Tibial artery (tissue), 4 donors: Measurements from ENCODE around the gene SNAPC2.
A peak's percentile ranks its signal among the peaks of the same experiment; 100 is the strongest.

ENCODE experiments used
- DNase-seq, 2 donors: peaks; one replicate each; pipeline ENCODE4 v3.0.0-alpha.2; 2019
- H3K27ac ChIP-seq, 2 donors: fragments of 200-600 bp; sonication (generic) in 1 of 2; 1 replicate in 1 of 2; 2 replicates in 1 of 2; pipeline ENCODE4 v1.5.1; 2018 to 2019; ENCODE audit warnings: mild to moderate bottlenecking in 1 of 2
- H3K27me3 ChIP-seq, 2 donors: fragments of 200-600 bp; sonication (generic) in 1 of 2; one replicate each; pipeline versions ENCODE4 v1.5.1 to v1.6.0; 2016 to 2019
- H3K36me3 ChIP-seq, 3 donors: fragments of 200-600 bp; sonication (generic) in 2 of 3; one replicate each; pipeline ENCODE4 v1.5.1; 2016 to 2019; ENCODE audit warnings: mild to moderate bottlenecking in 2 of 3
- H3K4me1 ChIP-seq, 4 donors: fragments of 200-600 bp; sonication (generic) in 2 of 4; 1 replicate in 3 of 4; 2 replicates in 1 of 4; pipeline ENCODE4 v1.5.1; 2016 to 2019
- H3K4me3 ChIP-seq, 2 donors: fragments of 200-600 bp; sonication (generic) in 1 of 2; 1 replicate in 1 of 2; 2 replicates in 1 of 2; pipeline ENCODE4 v1.5.1; 2018 to 2019; ENCODE audit warnings: mild to moderate bottlenecking in 2 of 2
- H3K9me3 ChIP-seq, 3 donors: fragments of 200-600 bp; sonication (generic) in 1 of 3; one replicate each; pipeline ENCODE4 v1.5.1; 2016 to 2019
- CTCF ChIP-seq, 2 experiments: fragments of 200-600 bp in 1 of 2; fragments of 450-650 bp in 1 of 2; IDR thresholded peaks; one replicate each; pipeline ENCODE4 v1.5.1; 2017 to 2019; ENCODE audit warnings: antibody characterized with exemption in 2 of 2, mild to moderate bottlenecking in 1 of 2, moderate library complexity in 1 of 2
- intact Hi-C: fragments of 100-400 bp; cut with DNase I; formaldehyde crosslinking; loops from one replicate; pipeline ENCODE4 v1.15.0; 2023; ENCODE audit warnings: low total_unique reads

The SNAPC2 gene

DNA sequence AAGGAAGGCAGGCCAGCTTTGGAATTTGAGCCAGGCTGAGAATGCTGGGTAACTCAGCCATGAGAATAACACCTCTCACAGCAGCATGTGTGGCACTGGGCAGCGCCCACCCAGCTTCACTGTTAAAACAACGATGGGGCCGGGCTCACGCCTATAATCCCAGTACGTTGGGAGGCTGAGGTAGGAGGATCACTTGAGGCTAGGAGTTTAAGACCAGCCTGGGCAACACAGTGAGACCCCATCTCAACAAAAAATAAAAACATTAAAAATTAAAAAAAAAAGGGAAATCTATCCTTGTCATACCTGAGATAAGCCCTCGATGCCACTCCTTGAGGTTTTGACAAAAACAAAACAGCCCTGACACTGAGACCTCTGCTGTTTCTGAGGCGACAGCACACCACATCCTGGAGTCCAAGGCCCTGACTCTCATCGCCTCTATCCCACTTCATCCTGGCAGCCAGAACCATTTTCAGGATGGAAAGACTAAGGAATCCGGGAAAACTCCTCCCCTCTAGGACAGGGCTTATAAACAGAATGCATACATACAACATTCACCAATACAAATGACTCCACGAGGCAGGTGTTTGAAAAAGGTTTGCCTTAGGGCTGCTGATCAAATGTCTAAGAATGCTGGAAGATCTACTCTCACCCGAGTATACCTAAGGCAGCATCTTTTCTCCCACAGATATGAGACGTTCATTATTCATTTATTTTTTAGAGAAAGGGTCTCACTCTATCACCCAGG lies 46.0 kb downstream of the SNAPC2 start:
- H3K9me3 ChIP-seq: no peaks in the 10 kb centered on the region
- no peak for TF ChIP-seq CTCF (IDR thresholded peaks at IDR 0.05)
- peaks cover 46 to 98% (median 79%) of the 10 kb centered on the region in 3 donors for H3K36me3 ChIP-seq
- H3K4me1 ChIP-seq: no peaks in the 10 kb centered on the region
- no peak for DNase-seq
- H3K27me3 ChIP-seq: no peaks in the 10 kb centered on the region
- intact Hi-C loops: no loop called here
- no peak overlapping the region for H3K27ac ChIP-seq
- H3K4me3 ChIP-seq: no peak overlapping the region

- Histone ChIP-seq H3K4me1 (no peaks in the 10 kb centered on the region), H3K27ac (no peak overlapping the region), H3K36me3 (peaks cover 59 to 97% (median 75%) of the 10 kb centered on the region in 3 donors), H3K9me3 (no peaks in the 10 kb centered on the region), H3K27me3 (no peaks in the 10 kb centered on the region), H3K4me3 (no peak overlapping the region)
- no peak for DNase-seq
- no peak for TF ChIP-seq CTCF (IDR thresholded peaks at IDR 0.05)
- intact Hi-C loops: no loop called here
These were observed 48.1 kb downstream of the SNAPC2 start for GRCh38 chr19:7968008-7968795.

- DNase-seq: no peak
- Histone ChIP-seq H3K4me1 (no peaks in the 10 kb centered on the region), H3K9me3 (no peaks in the 10 kb centered on the region), H3K4me3 (no peak overlapping the region), H3K27ac (no peak overlapping the region), H3K27me3 (no peaks in the 10 kb centered on the region), H3K36me3 (peaks cover 59 to 97% (median 75%) of the 10 kb centered on the region in 3 donors)
- no peak for TF ChIP-seq CTCF (IDR thresholded peaks at IDR 0.05)
- intact Hi-C loops: no loop called here
These were observed 48.8 kb downstream of the SNAPC2 start for GRCh38 chr19:7968796-7969554.

DNA sequence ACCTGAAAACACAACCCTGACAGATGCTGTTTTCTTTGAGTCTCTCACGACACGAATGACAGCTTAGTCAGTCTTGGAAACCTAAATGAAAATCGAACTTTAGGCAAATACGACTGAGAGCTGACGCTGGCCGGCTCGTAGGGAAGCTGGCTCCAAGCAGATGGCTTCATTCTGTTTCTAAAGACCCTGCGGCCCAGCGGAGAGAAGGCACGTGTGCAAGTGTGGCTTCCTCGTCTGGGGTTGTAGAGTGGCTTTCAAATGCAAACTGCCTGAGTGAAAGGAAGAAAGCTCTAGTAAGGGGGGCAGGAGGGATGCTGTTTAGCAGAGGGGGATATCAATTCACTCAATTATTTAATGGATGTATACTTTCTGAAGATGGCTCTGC lies 49.4 kb downstream of the SNAPC2 start:
- intact Hi-C loops: no loop called here
- H3K27ac ChIP-seq: no peak overlapping the region
- no peak overlapping the region for H3K4me3 ChIP-seq
- H3K4me1 ChIP-seq: no peaks in the 10 kb centered on the region
- no peaks in the 10 kb centered on the region for H3K27me3 ChIP-seq
- no peaks in the 10 kb centered on the region for H3K9me3 ChIP-seq
- H3K36me3 ChIP-seq: peaks cover 61 to 97% (median 79%) of the 10 kb centered on the region in 3 donors
- TF ChIP-seq CTCF (IDR thresholded peaks at IDR 0.05): no peak
- no peak for DNase-seq

- intact Hi-C loops: no loop called here
- peaks cover 52 to 94% (median 81%) of the 10 kb centered on the region in 3 donors for H3K36me3 ChIP-seq
- peaks cover 0 to 4% (median 0%) of the 10 kb centered on the region in 4 donors for H3K4me1 ChIP-seq
- H3K9me3 ChIP-seq: no peaks in the 10 kb centered on the region
- no peak overlapping the region for H3K4me3 ChIP-seq
- DNase-seq: no peak
- no peak overlapping the region for H3K27ac ChIP-seq
- H3K27me3 ChIP-seq: no peaks in the 10 kb centered on the region
- peak; percentile 23 to 45 for TF ChIP-seq CTCF (IDR thresholded peaks at IDR 0.05)
These were observed 50.7 kb downstream of the SNAPC2 start for GRCh38 chr19:7970716-7971448.
